Measurements from ENCODE around the gene TMPRSS3. TPM values are rescaled to one million over a fixed set of nuclear protein-coding genes. Genes with fewer than 3 reads are reported as not detected.

Gene TMPRSS3
- polyA plus RNA-seq, 1 of the 3 experiments (the other 2 are of a cell fraction), result not detected

GRCh38 chr21:42406866-42407265 lies 11.0 kb upstream of the TMPRSS3 start:
- Histone ChIP-seq H2AFZ (ENCODE audit: low read depth) (no peak overlapping the region), H3F3A (replicated peaks; ENCODE audit: insufficient read depth) (no peaks in the 10 kb centered on the region), H3K4me3 (ENCODE audit: low read depth in 2 of 2, low read length in 1 of 2) (no peak overlapping the region), H3K9me3 (no peaks in the 10 kb centered on the region), H3K79me2 (ENCODE audit: insufficient read depth) (no peaks in the 10 kb centered on the region), H3K27ac (ENCODE audit: low read depth in 2 of 2, low read length in 1 of 2) (no peak overlapping the region), H3K9me2 (no peaks in the 10 kb centered on the region), H3K4me2 (no peak overlapping the region), H3K36me3 (replicated peaks in 1 of 2; ENCODE audit: control insufficient read depth in 1 of 2, insufficient read depth in 2 of 2, low read length in 1 of 2) (no peaks in the 10 kb centered on the region), H3K4me1 (ENCODE audit: control insufficient read depth in 1 of 2, insufficient read depth in 2 of 2, low read depth in 1 of 2, low read length in 1 of 2) (no peaks in the 10 kb centered on the region), H3K9ac (no peak overlapping the region), H3K27me3 (ENCODE audit: insufficient read depth) (no peaks in the 10 kb centered on the region), H4K20me1 (ENCODE audit: insufficient read depth) (no peaks in the 10 kb centered on the region)
- WGBS (ENCODE audit: low lambda C conversion rate), result 20% methylated on average over 4 of the region's 7 CpGs
- TF ChIP-seq TCF12 (IDR thresholded peaks at IDR 0.05) (no peak), USF2 (IDR thresholded peaks at IDR 0.05; ENCODE audit: borderline replicate concordance, low read depth, low read length) (no peak), REST (IDR thresholded peaks at IDR 0.05; ENCODE audit: low read depth, low read length) (no peak), NFIC (IDR thresholded peaks at IDR 0.05; ENCODE audit: borderline replicate concordance) (no peak), CTCF (IDR thresholded peaks at IDR 0.05) (no peak), IRF3 (IDR thresholded peaks at IDR 0.05; ENCODE audit: low read depth, low read length) (no peak), GATA2 (CRISPR knock-in tag; IDR thresholded peaks at IDR 0.05) (no peak), EZH2phosphoT487 (IDR thresholded peaks at IDR 0.05; ENCODE audit: borderline replicate concordance, low read depth) (no peak), FOXM1 (IDR thresholded peaks at IDR 0.05; ENCODE audit: low read depth) (no peak), MEF2A (IDR thresholded peaks at IDR 0.05; ENCODE audit: borderline replicate concordance, low read depth) (no peak), TEAD4 (IDR thresholded peaks at IDR 0.05; ENCODE audit: borderline replicate concordance, insufficient read depth) (no peak), FOSL2 (IDR thresholded peaks at IDR 0.05; ENCODE audit: borderline replicate concordance, low read depth) (no peak), EP300 (IDR thresholded peaks at IDR 0.05; ENCODE audit: borderline replicate concordance in 1 of 2, low read depth in 1 of 2, low read length in 1 of 2) (no peak), RXRA (IDR thresholded peaks at IDR 0.05; ENCODE audit: borderline replicate concordance, low read depth) (no peak), PBX3 (IDR thresholded peaks at IDR 0.05) (no peak), ZBTB33 (IDR thresholded peaks at IDR 0.05; ENCODE audit: borderline replicate concordance, low read depth) (no peak)
- ChIA-PET POLR2A (no interaction called here), CTCF (no interaction called here)
- no peak for DNase-seq
